Cerebellar cortex (tissue), 1 donor: ENCODE data around the gene FGF14.

ENCODE experiments used
- DNase-seq: peaks from one replicate; pipeline ENCODE4 v3.0.0-alpha.2; 2015; ENCODE audit warnings: low spot score

The FGF14 gene

DNA sequence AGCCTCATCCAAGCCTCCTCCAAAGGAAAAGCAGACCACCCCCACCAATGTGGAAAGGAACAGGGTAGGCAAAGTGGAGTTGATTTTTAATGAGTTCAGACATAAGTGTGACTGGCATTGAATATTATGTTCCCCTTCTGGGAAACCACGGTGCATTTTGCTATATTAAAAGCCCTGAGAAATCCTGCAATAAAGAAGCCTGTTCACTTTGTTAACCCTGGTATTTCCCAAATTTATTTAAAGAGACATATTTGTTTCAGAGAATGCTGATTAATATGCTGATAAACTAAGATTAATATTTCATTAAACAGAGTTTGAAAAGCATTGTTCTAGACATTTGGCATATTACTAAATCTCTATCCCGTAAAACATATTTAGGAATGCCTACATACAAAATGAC lies 151.4 kb downstream of the FGF14 start:
- no peak for DNase-seq

DNA sequence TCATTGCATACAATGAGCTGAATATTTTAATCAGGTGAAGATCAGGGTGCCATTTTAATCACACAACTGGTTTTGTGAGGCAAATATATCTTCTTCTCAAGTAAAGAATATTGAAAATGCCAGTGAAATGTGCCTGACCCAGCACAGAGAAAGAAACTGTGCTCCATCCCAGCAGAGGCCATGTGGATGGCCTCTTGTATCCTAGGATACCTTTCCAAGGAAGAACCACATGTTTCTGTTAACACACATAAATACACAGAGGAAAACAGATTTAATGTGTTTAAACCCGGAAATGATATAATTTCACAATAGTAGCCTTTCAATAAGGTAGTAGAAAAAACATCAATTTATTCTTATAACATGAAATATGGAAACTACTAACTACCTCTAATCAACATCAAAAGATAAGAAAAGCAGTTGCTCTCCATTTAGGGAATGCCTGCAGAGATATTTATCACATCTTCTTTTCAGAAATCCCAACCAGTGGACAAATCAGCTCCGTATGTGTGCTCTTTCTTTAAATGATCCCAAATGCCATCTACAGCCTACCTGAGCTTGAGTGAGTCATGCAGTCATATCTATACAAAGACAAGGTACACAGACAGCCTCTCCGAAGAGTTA lies 157.1 kb downstream of the FGF14 start:
- DNase-seq, result no peak

DNA sequence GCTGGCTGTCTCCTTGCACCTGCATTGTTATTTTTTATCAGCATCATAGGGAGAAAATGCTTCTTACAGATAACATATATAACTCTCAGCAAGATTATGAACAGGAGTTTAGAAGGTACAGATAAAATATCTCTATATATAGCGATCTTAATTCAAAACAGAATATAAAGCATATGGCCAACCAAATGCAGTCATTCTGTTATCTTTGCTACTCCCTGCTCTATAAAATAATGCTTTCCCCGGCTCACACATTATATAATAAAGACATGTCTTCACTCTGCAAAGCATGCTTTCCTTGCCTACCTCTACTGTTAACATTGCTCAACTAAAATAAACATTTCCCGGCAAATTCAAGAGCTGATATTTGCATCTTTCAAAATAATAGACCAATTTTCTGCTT lies 161.7 kb downstream of the FGF14 start:
- DNase-seq, result no peak

DNA sequence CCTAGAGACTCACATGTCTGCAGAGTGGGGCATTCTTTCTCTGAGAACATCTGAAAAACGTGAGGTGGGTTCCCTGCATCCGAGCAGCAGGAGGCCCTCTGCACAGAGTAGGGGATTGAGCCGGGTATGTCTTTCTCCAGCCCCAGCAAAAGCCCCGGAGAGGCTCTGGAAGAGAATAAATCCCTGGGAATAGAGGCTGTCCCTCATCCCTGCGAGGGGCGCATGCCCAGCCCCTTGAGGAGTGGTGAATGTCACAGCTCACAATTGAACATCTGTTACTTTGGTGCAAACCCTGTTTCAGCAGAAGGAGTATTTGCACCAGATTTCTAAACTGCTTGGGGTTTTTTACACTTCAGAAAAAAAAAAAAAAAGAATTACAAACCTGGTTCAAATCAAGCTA lies 164.6 kb downstream of the FGF14 start:
- DNase-seq, result peak; percentile 60

DNA sequence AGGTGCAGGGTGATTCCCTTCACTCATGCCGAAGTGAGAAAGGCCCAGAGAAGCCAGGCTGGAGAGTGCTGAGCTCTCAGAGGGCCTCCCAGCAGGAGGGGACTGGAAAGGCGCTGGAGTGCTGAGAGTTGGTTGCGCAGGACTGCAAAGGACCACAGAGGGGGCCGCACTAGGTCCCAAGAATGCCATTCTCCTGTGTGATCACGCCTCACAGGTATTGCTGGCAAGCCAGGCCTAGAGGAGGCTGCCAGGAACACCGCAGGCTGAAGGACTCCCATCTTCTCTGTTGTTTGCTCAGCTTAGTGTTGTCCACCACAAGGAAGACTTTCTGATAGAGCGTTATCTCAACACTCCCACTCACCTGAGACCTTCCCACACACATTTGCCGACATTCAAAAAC lies 165.0 kb downstream of the FGF14 start:
- peak; percentile 59 for DNase-seq

DNA sequence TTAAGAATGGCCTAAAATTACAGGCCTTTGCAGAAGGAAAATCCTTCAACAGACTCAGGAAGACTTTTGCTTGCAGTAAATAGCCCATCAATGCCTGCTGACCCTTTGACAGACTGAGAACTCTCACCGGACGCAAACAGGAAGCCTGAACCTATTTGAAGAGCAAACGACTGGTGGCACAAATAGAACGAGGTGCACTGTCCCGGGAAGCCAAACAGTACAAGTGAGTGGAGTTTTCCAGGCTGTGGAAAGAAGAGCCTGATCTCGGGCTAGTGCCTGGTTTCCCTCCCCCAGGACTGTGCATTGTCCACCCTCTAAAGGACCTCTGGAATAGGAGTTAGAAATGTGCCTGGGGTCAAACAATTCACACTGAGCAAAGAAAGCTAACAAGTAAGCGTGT lies 165.5 kb downstream of the FGF14 start:
- DNase-seq, result no peak

DNA sequence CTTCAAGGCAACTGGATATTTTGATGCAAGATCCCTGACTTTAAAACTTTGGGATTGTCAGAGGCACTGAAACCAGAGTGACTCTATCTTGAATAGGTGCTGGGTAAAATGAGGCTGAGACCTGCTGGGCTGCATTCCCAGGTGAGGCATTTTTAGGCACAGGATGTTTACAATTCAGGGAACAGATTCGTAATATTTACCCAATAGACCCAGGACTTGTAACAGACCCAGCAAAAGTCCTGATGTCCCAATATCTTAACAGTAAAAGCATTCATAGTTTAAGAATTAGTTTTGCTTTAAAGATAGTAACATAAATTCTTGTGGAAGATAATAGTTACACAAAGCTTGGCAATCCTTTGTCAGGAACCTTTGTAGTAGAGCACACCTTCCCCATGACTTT lies 166.2 kb downstream of the FGF14 start:
- no peak for DNase-seq

DNA sequence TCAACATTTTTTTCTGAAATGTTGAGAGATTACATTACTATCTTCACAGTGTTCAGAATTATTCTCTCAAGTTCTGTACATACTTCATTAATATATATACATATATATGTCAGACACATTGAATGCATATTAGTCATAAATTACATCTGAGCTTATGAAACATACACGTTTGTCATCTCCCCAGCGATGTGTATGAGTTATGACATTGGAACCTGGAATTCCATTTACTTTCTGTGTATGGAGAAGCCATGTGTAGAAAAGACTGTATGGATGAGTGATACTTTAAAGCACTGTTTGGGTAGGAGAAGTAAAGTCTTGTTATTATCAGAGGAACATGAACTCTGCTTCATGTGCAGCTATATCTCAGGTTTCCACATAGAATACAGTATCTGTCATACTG lies 167.2 kb downstream of the FGF14 start:
- no peak for DNase-seq

DNA sequence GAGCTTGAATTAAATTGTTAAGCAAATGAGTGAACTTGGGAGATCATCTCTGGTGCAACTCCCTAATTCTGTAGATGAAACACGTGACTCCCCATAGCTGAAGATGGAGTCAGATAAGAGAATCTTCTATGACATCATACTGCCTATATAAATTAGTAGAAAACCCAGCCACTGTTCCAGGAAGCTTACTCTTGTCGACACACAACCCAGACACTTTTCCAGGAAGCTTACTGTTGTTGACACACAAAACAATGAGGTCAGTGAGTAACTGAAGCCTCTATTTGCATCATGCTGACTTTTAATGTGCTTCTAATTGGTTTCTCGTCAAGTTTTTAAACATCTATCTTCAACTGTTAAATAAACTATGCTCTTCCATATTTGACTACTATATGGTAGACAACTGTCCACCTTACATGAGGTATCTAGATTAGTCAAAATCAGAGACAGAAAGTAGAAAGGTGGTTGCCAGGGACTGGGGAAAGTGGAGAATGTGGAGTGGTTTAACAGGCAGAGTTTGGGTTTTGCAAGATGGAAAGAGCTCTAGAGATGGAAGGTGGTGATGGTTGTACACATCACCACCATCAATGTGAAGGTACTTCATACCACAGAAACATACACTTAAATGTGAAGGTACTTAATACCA lies 168.2 kb downstream of the FGF14 start:
- DNase-seq, result no peak

DNA sequence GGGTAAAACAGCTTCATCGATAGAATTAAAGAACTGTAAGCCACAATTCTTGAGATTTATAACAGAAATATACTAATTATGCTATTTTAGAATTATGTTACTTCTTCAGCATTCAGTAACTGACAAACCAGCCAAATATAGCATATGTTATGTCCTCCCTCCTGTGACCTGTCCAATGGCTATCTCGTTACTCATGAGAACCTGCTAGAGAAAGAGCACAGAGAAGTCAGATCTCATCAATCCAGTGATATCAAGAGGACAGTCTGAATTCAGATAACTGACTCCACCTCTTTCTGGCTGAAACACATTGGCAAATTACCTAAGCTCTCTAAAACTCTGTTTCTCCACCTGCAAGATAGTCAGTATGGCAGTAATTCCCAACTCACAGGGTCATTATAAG lies 170.4 kb downstream of the FGF14 start:
- peak; percentile 73 for DNase-seq

DNA sequence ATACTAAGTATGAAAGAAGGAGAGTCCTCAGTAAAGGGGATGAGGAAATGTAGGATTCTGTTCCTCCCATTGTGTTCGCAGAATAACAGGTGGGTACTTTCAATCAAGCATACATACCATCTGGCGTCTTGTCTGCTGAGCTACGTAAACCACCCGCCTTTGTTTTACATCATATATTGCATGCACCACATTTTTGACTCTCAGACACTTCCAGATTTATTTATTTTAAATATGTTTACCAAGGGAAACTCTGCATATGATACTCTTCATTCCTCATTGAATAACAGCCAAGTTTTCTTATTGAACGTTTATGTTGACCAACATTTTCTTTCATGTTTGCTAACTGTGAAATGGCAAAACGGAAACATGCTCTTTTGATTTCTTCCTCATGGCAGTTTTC lies 174.1 kb downstream of the FGF14 start:
- peak; percentile 72 for DNase-seq

DNA sequence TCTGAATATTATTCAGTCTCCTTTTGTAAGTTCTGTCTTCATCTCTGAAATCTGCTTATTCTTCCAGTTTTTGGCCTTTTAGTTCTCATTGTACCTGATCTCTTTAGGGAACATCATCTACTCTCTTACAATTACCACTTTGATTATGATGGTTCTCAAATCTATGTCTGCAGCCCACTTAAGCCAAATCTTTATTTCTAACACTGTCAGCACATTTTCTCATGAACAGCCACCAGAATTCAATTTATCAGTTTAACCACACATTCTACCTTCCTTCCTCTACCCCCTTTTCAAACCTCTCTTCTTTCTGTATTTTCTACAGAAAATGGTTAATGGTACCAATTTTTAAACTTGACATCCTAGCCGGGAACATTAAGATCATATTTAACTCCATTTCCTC lies 175.3 kb downstream of the FGF14 start:
- no peak for DNase-seq

DNA sequence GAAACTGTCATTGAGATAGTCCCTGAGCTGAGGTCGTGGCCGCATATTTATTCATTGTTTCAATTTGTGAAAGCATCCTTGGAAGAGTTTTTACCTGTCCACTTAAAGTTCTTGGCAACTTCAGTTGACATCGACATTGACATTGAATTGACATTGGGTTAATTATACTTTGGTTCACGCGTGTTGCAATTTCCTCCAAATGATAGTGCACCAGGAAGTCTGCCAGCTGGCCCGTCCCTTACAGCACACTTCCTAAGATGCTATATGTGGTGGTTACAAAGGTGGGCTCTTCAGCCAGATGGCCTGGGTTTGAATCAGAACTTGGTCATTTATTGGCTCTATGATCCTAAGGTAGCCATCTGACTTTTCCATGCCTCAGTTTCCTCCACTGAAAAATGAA lies 176.0 kb downstream of the FGF14 start:
- DNase-seq, result no peak

DNA sequence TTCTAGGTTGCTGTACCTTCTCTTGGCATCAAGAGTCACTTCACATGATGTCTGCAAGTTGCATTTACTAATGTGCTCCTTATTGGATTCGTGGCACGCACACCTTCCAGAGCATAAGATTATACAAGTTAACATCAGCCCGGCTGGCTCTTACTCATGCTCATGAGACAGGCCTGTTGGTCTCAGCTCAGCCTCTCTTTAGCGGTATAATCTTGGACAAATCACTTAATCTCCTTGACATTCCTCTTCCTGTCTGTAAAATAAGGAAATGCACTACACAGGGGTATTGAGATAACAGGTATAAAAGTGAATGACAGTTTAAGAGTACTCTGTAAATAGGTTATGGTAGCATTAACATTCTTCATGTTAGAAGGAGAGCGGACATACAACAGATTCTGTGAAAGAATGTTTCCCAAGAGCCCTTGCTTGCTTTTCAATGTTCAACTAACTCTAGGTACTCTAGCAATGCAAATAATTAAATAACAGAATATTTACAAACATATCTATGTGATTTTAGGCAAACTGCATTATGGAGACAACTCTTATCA lies 181.1 kb downstream of the FGF14 start:
- DNase-seq, result no peak

DNA sequence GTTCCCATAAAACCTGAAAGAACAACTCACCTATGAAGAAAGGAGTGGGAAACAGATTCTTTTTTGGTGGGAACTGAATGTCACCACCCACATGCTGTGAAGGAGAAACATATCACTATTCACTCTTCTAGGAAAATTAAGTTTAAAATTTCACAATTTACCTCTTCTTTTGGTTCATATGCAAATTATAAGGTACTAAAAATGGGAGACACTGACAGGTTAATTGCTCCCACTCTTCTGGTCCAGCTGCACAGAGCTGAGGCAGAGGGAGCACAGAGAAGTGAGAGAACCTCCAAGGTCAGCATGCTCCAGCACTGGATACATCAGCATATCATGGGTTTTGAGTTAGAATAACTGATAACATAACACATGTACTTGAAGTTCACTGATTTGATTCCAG lies 186.9 kb downstream of the FGF14 start:
- no peak for DNase-seq

DNA sequence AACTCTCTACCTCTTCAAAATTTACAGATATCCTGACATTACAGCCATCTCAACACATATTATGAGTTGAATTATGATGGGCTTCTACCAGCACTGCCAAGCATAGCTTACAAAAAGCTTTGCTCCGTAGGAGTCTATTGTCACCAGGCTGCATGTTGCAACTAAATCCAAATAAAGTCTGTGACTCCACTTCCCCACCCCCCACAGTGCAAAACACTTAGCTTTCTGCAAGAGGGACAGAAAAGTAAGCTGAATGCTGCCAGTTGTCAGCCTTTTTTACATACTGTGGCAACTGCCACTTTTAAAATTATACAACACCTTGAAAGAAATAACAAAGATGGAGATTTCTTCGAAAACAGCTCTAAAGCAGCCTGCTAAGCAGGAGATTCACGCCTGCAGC lies 189.1 kb downstream of the FGF14 start:
- DNase-seq, result no peak

DNA sequence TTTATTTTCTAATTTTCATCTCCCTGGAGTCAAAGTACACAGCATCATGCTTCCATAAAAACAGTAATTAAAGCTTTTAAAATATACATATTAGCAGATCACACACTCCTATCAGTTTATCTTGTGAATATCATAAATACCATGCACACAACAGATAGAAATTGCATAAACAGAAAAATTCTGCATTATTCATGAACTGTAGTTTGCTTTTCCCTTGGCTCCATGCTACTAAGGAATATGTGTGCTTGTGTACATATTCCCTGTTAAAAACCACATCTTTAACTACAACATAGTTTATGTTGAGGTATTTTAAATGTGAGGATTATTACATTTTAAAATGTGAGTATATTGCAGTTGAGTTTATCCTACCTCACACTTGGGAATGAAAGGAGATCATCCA lies 193.5 kb downstream of the FGF14 start:
- no peak for DNase-seq

DNA sequence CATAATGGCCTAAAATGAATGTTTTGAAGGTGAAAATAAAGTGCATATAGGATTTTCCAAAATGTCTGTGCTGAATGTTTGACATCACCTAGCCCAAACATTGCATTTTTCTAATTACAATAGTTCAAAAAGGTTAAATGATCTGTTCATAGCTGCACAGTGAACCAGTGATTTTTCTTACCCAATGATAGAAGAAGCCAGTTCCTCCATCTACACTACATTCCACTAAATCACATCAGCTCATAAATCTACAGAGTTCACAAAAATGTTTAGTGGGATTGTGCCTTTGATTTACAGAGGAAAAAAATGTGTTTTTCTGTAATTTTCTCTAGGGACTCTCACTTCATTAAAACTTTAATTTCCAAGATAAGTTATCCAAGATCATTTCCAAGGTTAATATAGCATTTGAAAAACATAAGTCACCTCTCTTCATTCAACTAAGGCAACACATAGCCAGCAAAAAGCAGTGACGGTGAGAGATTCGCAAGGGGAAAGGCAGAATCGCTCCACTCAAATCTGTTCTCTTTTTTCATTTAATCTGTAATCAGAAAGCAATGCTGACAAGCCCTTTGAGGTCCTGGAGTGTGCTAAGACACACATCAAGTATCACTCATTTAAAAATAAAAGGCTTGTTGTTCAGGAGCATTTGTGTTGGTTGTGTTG lies 194.0 kb downstream of the FGF14 start:
- DNase-seq, result no peak

DNA sequence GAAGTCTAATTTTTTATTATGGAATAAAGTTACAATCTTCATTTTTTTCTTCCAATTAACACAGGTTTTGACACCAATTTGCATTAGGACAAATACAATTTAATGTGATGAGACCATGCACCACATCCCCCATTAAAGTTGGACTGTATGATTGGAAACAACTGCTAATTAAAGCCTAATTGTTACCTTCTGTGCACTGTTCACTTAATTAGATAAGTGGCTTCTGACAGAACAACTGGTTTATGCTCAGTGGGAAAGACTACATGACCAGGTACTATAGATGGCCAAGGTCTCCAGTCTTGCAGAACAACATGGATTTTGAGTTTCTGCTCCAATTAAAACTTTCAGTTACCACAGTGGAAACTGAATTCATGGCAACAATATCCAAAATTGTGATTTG lies 198.1 kb downstream of the FGF14 start:
- DNase-seq, result no peak

DNA sequence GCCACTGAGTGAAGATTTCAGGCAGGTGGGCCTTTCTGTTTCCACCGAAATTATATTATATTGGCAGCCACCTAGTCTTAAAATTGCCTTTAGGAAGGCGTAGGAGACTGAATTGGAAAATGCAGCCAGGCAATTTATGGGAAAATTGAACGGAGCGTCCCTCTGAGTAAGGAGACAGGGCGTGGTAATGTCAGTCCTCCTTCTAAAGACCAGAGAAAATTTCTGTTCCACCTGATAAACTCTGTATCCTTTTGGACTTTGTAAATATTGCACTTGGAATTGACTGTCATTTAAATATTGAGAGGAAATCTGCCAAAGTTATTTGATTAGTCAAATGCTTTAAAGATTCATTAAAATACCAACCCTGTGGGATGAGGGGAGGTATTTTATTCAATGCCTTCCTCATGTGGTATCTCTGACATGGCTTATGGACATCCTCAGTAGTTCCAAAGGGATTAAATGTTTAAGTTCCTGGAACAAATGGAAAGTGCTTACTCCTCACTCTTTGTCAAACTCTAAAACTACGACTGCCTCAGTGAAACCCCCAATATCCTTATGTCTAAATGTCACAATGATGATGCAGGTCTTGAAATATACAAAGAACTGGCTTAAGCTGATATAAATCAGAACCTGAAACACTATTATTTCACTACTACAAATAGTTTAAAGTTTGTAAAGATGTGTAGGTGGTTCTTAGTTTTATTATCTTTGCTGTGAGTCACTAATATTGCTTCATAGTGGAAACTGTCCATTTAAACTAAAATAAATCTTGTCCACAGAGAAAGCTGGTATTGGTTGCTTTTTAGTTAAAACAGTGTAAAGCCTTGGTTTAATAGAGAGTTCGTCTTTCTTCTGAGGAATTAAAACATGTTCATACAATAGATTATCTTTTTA lies 203.2 kb downstream of the FGF14 start:
- DNase-seq, result no peak

DNA sequence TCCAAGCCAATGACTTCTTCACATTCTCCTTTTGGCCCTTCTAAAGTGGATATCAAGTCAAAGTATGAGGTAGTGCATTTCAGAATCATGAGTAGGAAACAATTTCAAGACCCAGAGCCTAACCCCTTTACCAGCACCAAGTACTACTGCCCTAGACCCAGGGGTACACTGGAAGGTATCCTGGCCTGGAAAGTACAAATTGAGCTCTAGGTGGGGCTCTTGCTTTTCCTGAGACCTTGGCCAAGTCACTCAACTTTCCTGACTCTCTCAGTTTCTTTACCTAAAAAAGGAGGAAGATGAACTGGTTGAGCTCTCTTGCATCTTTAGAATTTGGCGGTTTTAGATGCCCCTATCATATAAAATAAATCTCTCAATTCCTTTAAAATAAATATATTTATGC lies 204.7 kb downstream of the FGF14 start:
- no peak for DNase-seq
